GM21515 (cell line): Measurements from ENCODE around the gene PGM1.

Source experiments
- ATAC-seq: cut with Tn5 transposase; IDR thresholded peaks from one replicate; pipeline ENCODE4 v1.9.1; 2021; ENCODE audit not compliant: unreplicated experiment

PGM1 gene

DNA sequence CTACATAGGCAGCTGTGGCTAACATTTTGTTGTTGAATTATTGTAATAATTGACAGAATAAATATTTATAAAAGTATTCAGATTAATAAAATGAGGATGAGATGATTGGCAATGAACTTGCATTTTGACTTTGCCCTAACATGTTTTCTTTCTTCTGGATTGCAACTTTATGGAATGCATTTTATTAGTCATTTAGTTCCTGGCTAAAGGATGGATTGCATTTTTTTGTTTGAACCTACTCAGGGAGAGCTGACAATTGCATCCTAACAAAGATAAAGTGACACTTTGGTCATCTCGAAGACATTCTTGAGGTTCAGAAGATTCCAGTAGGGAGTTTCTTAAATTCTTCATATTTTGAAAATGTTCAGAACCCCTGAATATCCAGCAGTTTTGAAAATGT, 37.5 kb downstream of the PGM1 start:
- ATAC-seq: no peak

DNA sequence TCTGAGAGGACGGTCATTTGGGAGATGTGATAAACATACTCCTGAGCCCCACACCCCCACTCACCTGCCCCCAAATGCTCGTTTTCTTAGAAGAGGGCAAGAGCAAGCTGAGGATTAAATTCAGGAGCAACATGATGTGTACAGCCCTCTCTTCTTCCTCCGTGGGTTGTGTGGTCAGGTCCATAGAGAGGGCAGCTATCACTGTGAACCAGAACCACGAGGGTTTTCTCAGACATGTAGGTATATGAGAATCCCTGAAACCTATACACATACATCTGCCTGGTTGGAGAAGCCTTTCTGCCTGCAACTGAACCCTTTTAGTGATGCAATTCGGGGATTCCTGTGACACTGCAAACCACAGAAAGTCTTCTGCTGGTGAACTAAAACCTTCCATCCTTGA, 38.9 kb downstream of the PGM1 start:
- no peak for ATAC-seq

DNA sequence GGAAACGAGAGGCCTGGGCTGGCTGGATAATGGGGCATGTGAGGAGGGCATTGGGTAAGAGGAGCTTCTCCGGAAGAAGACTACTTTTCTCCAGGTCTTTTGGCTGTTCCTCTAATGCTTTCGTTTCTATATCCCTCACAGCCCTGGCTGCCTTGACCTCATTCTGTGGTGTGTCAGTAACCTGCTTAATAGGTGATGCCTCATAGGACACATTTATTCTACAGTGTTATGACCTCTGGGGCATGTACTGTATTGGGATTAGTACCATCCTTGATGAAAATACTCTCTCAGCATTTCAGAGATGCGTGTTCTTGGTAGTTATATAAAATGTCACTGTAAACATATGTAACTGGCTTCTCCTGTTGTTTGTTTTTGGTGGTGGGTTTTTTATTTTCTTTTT, 40.1 kb downstream of the PGM1 start:
- no peak for ATAC-seq

DNA sequence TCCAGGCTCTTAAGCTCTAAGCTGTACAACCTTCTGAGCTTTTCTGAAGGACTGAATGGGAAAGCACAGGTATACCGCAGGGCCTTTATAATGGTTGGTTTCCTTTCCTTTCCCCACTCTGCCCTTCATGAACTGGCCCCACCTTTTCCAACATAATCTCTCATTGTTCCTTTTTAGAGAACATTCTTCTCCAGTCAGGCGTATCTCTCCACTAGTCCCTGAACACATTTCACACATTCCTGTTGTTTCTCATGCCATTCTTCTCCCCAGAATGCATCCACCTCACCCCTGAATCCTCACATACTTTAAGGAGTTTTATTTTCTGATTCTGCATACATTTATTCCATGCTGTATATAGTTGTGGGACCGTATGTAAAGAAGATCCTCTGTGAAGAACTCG, 41.3 kb downstream of the PGM1 start:
- ATAC-seq: no peak

DNA sequence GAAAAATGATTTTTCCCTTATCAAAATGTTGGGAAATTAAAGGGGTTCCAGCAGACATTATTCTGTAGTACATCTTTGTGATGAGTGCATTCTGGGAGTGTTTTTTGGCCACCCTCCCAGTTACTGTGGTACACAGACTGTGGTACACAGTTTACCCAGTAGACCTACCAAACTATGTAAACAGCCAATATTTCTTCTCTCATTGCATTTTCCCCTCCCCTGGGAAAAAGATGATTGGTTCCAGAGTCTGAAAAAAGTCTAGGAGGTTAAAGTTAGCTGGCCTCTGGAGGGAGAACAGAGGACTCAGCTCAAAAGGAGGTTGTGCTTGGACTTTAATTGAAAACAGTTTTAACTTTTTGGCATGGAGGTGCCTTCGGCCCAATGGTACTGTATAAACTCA, 42.5 kb downstream of the PGM1 start:
- no peak for ATAC-seq

DNA sequence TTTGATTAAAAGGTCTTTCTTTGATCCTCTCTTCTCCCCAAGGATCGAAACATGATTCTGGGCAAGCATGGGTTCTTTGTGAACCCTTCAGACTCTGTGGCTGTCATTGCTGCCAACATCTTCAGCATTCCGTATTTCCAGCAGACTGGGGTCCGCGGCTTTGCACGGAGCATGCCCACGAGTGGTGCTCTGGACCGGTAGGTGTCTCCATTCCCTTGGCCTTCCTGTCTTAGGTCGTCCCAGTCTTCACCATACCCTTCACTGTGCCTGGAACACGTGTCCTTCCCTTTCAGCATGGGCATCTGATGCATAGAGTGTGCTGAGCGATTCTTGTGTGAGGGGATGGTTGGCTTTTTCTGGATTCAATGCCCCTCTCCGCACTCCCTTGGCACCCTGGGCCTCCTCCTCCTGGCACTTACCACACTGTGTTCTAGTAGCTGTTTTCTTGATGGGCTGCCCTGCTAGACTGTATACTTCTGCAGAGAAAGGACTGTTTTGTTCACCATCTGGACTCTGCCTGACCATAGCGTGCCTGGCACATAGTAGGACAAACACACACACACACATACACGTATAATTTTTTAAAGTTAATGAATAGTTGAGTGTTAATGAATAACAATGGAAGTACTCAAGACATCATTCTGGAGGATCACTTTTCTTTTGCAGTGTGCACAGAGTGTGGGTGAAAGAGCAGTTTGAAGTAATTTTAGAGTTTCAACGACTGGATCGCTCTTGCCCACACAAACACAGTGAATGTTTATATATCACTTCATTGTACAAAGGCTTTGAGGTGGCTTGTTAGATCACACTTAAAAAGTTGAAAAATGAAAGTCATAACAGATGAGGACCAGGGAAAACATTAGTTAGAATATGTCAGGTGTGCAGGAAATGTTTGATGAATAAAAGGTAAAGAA, 43.2 kb downstream of the PGM1 start:
- ATAC-seq: no peak

DNA sequence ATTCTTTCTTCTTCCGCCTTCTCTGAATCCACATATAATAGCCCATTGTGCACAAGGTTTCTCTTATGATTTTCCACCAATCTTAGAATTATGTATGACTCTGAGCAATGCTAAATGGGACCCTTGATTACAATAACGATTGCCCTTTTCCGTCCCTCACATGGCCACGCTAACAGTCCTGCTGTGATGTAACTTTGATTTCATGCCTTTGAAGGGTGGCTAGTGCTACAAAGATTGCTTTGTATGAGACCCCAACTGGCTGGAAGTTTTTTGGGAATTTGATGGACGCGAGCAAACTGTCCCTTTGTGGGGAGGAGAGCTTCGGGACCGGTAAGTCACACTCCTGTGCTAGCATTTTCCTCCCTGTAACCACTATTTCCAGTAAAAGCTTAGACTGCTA, 45.3 kb downstream of the PGM1 start:
- no peak for ATAC-seq

DNA sequence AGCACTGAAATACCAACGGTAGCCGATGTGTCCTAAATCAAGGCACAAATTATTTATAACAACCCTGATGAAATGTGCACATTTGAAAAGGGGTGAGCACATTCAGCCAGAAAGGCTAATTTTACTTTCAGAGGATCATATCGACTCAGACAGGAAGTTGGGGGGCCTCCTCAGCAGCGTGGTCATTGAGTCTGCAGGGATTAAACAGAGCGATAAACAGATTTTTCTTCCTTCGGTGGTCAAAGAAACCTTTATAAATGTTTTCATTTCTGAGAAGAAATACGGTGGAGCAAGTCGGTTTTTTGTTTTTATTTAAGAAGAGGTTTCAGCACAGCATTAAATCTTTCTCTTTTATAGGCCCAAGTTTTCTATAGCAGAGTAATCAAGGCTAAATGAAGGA, 45.7 kb downstream of the PGM1 start:
- ATAC-seq: no peak

DNA sequence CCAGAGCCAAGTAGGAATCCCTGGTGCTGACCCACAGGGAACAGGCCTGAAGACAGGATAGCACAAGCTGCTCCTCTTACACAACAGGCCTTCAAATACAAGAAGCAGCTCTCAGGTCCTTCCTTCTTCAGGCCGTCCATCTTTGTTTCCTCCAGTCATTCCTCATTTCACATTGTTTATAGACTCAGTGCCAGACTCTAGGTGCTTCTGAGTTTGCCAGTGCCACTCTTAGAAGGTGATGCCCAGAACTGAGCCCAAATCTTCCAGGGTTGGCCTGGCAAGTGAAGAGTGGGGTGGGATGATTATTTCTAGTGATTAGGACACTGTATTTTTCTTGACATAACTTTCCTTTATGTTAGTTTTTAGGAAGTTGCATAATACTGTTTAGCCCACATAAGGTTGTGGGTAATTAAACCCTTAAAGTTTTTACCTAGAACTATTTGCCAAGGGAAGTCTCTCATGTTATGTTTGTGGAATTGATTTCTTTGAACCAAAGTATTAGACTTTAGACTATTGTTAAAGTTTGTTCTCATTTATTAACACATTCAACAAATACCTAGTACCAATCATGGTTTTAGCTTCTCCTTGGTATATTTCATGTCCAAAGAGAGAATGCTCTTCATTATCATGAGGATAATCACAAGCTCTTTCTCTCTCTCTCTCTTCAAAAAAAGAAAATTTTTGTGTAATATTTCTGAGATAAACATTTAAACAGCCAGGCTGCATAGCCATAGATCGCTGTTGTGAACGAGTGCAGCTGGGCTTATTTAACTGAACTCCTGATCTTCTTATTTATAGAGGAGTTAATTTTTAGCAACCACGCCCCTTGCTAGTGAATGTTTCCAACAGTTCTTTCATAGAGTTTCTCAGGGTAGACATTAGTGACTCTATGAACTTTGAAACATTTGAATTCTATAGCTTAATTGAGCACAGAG, 47.7 kb downstream of the PGM1 start:
- ATAC-seq: no peak

DNA sequence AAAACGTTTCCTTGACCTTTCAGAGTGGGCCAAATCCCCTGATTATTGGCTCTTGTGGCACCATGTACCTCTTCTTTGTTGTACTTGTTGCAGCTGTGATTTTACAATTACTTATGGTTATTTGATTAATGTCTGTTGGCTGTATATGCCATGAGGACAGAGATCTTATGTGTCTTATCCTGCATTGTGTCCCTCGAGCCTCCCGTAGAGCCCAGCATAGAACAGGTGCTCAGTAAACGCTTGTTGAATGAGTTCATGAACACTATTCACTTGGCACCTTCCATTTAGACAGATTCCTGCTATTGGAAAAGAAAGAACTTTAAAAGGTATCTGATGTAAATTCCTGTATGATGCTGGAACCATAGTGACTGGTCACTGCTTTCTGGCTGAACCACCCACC, 48.4 kb downstream of the PGM1 start:
- no peak for ATAC-seq

DNA sequence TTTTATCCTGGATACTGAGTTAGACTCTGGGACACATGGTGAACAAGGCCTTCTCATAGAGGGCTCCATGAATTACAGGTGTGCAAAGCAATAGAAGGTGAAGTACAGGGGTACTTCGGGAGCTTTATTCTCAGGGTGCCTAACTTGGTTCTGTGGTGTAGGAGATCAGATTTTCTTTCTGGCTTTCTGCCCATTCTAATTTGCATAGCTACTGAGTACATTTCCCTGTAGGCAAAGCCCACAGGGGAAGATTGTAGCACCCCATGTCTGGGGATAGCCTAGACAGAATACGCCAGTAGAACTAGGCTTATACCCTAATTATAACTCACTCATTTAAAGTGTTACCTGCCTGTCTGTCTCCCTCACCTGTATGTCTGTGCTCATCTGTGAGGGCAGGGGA, 49.7 kb downstream of the PGM1 start:
- ATAC-seq: no peak

DNA sequence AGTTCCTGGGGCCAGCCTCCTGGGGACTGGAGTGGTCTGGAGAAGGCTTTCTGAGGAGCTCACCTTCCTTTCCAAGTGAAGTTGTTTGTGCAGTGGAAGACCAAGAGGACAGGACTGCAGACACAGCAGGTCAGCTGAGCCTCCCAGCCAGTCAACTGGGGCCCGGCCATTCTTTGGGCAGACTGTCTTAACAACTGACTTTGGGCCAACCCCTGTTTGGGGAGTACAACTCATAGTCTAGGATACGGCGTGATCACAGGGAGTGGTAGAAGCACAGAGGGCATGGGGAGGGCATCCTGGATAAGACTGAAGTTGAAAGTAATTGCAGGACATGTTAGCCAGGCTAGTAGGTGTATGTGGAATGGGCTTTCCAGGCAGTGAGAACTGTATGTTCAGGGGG, 50.3 kb downstream of the PGM1 start:
- no peak for ATAC-seq

DNA sequence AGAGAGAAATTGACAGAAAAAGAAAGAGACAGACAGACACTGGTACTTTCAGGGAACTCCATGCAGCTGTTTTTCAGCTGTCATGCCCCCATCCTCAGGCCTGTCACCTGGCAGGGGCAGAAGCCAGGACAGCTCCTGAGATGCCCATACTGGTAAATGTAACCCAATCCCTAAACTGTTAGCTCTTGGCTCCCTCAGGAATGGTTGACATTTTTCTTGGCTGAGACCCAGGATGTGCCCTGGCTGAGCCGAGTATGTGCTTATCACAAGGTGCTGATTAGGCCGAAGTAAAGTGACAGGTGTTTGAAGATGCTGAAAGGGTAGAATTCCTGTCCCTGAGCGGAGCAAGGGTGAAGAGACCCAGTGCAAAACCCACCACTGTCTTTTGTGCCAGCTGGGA, 50.7 kb downstream of the PGM1 start:
- ATAC-seq: no peak

DNA sequence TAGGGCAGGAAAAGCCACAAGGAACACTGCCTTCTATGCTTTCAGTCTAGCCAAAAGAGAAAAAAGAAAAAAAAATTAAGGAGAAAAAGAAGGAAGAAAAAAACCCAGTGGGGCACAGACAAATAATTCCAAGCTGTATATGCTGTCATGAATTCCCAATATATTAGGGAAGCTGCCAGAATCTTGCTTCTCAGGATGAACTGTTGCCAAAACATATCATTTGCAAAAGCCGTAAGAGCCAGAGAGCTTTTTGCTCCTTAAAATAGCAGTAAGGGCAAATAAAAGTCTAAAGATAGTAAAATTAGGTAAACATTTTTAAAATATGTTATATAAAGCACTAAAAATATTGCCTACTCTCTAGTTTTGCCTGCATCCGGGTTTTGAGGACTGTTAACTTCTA, 52.1 kb downstream of the PGM1 start:
- ATAC-seq: no peak

DNA sequence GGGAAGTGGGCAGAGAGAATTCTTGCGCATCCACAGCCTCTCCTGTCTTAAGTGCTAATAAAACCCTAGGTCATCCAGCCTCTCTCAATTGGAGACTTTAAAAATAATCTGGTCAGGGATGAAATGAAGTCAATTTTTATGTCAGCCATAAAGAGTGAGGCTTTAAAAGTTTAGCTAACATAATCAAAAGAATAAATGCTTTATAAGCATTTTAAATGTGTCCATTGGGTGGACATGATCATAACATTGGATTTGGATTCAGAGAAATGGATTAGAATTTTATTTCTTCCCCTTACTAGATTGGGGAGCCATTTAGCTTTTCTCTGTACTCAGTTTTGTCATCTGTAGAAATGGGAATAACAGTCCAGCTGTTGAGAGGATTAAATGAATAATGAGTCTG, 55.5 kb downstream of the PGM1 start:
- no peak for ATAC-seq

DNA sequence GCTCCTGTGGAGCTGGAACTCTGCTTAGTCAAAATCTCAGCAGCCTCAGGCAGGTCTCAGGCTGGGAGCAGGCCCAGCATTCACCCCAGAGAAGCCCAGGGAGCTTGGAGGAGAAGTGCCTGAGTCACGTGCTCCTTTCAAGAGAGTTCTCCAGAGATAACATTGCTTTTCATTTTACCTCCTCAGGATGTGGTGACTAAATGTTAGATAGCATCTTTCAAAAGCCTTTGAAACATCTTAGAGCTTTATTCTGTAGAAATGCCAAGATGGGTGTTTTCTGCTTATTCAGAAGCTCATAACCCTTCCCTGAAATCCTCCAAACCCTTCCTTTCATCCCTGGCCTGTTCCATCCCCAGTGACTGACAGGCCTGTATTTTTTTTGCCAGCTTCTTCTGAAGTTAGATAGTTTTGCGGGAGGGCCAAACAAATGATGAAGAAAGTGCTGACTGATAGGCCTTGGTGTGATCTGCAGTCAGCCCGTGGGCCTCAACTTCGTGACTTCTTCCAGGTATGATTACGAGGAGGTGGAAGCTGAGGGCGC, 58.0 kb downstream of the PGM1 start:
- no peak for ATAC-seq

DNA sequence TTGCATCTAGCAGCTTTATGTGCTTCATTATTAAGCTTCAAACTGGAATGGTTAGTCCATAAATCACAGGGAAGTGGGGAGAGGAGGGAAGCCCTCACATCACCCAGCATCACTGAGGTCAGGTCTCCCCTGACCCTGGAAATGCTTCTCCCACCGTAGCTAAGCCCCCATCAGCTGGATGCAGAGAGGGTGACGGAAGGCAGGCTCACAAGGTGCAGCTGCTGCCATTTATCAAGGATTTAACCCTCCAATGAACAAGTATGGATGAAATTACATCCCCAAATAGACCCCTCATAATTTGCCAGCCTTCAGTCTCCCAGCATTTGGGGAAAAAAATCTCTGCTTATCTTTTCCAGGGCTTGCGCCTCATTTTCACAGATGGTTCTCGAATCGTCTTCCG, 60.8 kb downstream of the PGM1 start:
- no peak for ATAC-seq

DNA sequence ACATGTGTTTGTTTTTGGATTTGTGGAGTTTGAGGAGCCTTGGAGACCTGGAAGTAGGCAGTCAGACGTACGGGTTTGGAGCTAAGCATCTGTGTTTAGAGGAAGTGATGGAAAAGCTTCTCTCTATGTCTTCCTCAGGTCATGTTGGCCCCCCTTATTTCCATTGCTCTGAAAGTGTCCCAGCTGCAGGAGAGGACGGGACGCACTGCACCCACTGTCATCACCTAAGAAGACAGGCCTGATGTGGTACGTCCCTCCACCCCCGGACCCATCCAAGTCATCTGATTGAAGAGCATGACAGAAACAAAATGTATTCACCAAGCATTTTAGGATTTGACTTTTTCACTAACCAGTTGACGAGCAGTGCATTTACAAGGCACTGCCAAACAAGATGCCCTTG, 66.2 kb downstream of the PGM1 start:
- no peak for ATAC-seq

DNA sequence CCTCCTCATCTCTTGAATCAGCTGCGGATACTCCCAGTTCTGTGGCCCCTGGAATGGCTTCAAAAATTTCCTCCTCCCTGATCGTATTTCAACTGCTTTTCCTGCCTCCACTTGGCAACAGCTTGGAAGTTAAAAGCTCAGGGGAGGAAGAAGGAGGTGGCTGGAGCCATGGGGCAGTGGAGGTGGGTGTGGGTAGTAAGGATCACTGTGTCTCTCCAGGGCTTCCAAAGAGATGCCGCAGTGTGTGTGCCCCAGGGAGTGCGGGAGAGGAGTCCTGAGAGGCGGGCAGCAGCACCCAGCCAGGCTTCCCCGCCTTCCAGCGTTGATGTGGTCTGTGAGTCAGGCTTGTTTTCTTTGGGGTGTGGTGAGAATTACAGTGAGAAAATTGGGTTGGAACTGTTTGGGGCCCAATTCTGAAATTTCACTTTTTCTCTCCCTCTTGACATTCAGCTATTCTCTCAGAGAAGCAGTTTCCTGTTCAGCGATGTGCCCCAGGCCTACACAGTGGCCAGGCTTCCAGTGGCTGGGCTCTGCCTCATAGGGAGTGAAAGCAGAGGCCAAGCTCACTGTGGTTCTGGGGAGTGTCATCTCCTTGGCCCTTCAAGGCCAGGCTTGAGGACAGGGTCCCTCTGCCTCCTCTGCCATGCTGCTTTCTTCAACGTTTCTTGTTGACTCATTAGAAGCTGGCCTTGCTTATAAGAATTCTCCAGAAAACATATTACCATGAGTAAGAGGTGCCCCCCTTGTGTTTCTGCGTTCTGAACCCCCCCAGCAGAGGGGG, 69.0 kb downstream of the PGM1 start:
- no peak for ATAC-seq

DNA sequence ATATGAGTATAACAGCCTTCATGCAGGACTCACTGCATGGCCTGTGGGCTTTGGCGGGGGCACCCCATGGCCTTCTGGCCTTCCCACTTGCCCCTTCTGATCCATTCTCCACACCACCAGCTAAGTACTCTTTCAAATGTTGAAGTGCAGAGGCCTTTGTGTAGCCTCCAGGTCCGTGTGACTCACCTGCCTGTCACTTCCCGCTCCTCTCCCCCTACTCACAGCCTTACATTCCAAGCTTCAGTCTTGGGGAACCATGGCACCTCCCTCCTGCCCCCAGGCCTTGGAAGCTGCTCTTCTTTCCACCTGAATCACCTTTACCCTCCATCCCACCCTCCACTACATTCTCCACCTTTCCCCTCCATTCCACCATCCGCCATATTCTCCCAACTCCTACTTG, 69.6 kb downstream of the PGM1 start:
- no peak for ATAC-seq

DNA sequence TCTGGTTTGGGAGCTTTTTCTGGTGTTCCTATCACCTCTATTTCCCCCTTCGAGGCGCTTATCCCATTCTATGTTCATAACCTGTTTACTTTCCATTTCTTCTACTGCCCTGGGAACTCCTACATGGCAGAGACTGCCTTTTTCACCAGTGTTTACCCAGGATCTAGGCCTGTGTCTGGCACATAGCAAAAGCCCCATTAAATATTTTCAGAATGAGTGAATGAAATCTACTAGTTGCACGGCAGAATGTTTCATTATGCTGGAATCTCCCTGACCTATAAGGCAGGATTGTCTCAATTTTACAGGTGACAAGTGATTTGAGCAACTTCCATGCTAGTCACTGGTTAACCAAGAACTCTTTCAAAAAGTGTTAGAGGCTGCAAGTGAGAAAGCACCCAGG, 70.1 kb downstream of the PGM1 start:
- ATAC-seq: no peak
